ENCODE results near the gene ADRA2C.

The ADRA2C gene

GRCh38 chr4:3771164-3771809 is 5.1 kb downstream of the ADRA2C start:
- H3K4me3 ChIP-seq (ENCODE audit: low read length): no peak overlapping the region
- no peaks in the 10 kb centered on the region for H3K79me2 ChIP-seq (ENCODE audit: control insufficient read depth, low read length)
- H4K20me1 ChIP-seq (ENCODE audit: control insufficient read depth, insufficient read depth, low read depth, low read length): no peaks in the 10 kb centered on the region
- no peak overlapping the region for H3K27ac ChIP-seq (ENCODE audit: low read depth, low read length)
- H3F3A ChIP-seq (ENCODE audit: control insufficient read depth, insufficient read depth): no peaks in the 10 kb centered on the region
- H3K27me3 ChIP-seq (ENCODE audit: control insufficient read depth, low read length): no peaks in the 10 kb centered on the region
- no peak for TF ChIP-seq EZH2phosphoT487 (IDR thresholded peaks at IDR 0.05; ENCODE audit: borderline replicate concordance, low read length)
- TF ChIP-seq CTCF (IDR thresholded peaks at IDR 0.05; ENCODE audit: low read depth, low read length, poor library complexity, severe bottlenecking): no peak
- H3K9me2 ChIP-seq (replicated peaks; ENCODE audit: control insufficient read depth, low read length): no peaks in the 10 kb centered on the region
- H3K4me1 ChIP-seq (ENCODE audit: control insufficient read depth, low read length): peaks cover 33% of the 10 kb centered on the region
- H3K36me3 ChIP-seq (ENCODE audit: control insufficient read depth, low read length): no peaks in the 10 kb centered on the region
- no peaks in the 10 kb centered on the region for H3K9me3 ChIP-seq (ENCODE audit: control insufficient read depth, insufficient read depth, low read length)
- no peak overlapping the region for H3K4me2 ChIP-seq (ENCODE audit: low read length)

- Histone ChIP-seq H3K36me3 (ENCODE audit: control insufficient read depth, low read length) (no peaks in the 10 kb centered on the region), H3K4me1 (ENCODE audit: control insufficient read depth, low read length) (peaks cover 33% of the 10 kb centered on the region), H3K4me2 (ENCODE audit: low read length) (no peak overlapping the region), H3K27ac (ENCODE audit: low read depth, low read length) (no peak overlapping the region), H3K4me3 (ENCODE audit: low read length) (no peak overlapping the region), H3F3A (ENCODE audit: control insufficient read depth, insufficient read depth) (no peaks in the 10 kb centered on the region), H3K27me3 (ENCODE audit: control insufficient read depth, low read length) (no peaks in the 10 kb centered on the region), H3K79me2 (ENCODE audit: control insufficient read depth, low read length) (no peaks in the 10 kb centered on the region), H3K9me2 (replicated peaks; ENCODE audit: control insufficient read depth, low read length) (no peaks in the 10 kb centered on the region), H3K9me3 (ENCODE audit: control insufficient read depth, insufficient read depth, low read length) (no peaks in the 10 kb centered on the region), H4K20me1 (ENCODE audit: control insufficient read depth, insufficient read depth, low read depth, low read length) (no peaks in the 10 kb centered on the region)
- TF ChIP-seq EZH2phosphoT487 (IDR thresholded peaks at IDR 0.05; ENCODE audit: borderline replicate concordance, low read length) (no peak), CTCF (IDR thresholded peaks at IDR 0.05; ENCODE audit: low read depth, low read length, poor library complexity, severe bottlenecking) (no peak)
These were observed 5.8 kb downstream of the ADRA2C start for GRCh38 chr4:3771939-3772495.

GRCh38 chr4:3772632-3773031 is 6.4 kb downstream of the ADRA2C start:
- H3K9me3 ChIP-seq (ENCODE audit: control insufficient read depth, insufficient read depth, low read length): no peaks in the 10 kb centered on the region
- no peaks in the 10 kb centered on the region for H3K36me3 ChIP-seq (ENCODE audit: control insufficient read depth, low read length)
- no peak overlapping the region for H3K27ac ChIP-seq (ENCODE audit: low read depth, low read length)
- H3K4me1 ChIP-seq (ENCODE audit: control insufficient read depth, low read length): peaks cover 33% of the 10 kb centered on the region
- no peaks in the 10 kb centered on the region for H3K79me2 ChIP-seq (ENCODE audit: control insufficient read depth, low read length)
- no peak overlapping the region for H3K4me2 ChIP-seq (ENCODE audit: low read length)
- H3K9me2 ChIP-seq (replicated peaks; ENCODE audit: control insufficient read depth, low read length): no peaks in the 10 kb centered on the region
- no peak for TF ChIP-seq CTCF (IDR thresholded peaks at IDR 0.05; ENCODE audit: low read depth, low read length, poor library complexity, severe bottlenecking)
- TF ChIP-seq EZH2phosphoT487 (IDR thresholded peaks at IDR 0.05; ENCODE audit: borderline replicate concordance, low read length): no peak
- H3K27me3 ChIP-seq (ENCODE audit: control insufficient read depth, low read length): no peaks in the 10 kb centered on the region
- no peaks in the 10 kb centered on the region for H3F3A ChIP-seq (ENCODE audit: control insufficient read depth, insufficient read depth)
- no peak overlapping the region for H3K4me3 ChIP-seq (ENCODE audit: low read length)
- no peaks in the 10 kb centered on the region for H4K20me1 ChIP-seq (ENCODE audit: control insufficient read depth, insufficient read depth, low read depth, low read length)
